ENCODE measurements around the gene IQSEC1.

The IQSEC1 gene

GRCh38 chr3:13039213-13039896 lies 33.9 kb downstream of the IQSEC1 start:
- H3K4me3 ChIP-seq (ENCODE audit: extremely low read depth, insufficient read depth, low read length, poor library complexity, severe bottlenecking): no peak overlapping the region
- H3K4me1 ChIP-seq (ENCODE audit: control insufficient read depth, insufficient read depth, low read length, poor library complexity, severe bottlenecking): peaks cover 20% of the 10 kb centered on the region
- no peaks in the 10 kb centered on the region for H3K36me3 ChIP-seq (ENCODE audit: control insufficient read depth, insufficient read depth, low read length)
- 73 to 75% methylated on average over 6 to 11 of the region's 14 CpGs for WGBS, 2 experiments (ENCODE audit: insufficient coverage in 2 of 2)
- no peak overlapping the region for H3K27ac ChIP-seq (ENCODE audit: low read depth, low read length, severe bottlenecking)
- no peaks in the 10 kb centered on the region for H3K9me3 ChIP-seq (ENCODE audit: control insufficient read depth, low read length)

DNA sequence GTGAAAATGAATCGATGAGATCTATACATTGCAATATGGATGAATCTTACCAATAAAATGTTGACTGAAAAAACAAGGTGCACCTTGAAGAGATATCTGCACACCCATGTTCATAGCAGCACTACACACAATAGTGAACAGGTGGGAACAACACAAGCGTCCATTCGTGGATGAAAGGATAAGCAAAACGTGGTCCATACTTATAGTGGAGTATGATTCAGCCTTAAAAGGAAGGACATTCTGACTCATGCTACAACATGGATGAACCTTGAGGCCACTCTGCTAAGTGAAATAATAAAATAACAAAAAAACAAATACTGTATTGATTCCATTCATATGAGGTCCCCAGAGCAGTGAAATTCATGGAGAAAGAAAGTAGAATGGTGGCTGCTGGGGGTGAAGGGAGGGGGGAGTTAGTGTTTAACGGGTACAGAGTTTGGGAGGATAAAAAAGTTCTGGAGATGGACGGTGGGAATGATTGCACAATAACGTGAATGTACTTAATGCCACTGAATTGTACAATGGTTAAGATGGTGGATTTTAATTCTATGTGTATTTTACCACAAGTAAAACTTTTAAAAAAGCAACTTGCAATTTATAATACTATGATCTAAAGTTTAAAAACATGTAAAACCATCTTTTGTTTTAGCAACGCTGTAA lies 35.6 kb downstream of the IQSEC1 start:
- H3K9me3 ChIP-seq (ENCODE audit: control insufficient read depth, low read length): no peaks in the 10 kb centered on the region
- no peaks in the 10 kb centered on the region for H3K36me3 ChIP-seq (ENCODE audit: control insufficient read depth, insufficient read depth, low read length)
- H3K27ac ChIP-seq (ENCODE audit: low read depth, low read length, severe bottlenecking): no peak overlapping the region
- WGBS, 2 experiments (ENCODE audit: insufficient coverage in 2 of 2): 94 to 100% methylated on average over 1 to 3 of the region's 8 CpGs
- H3K4me1 ChIP-seq (ENCODE audit: control insufficient read depth, insufficient read depth, low read length, poor library complexity, severe bottlenecking): peaks cover 14% of the 10 kb centered on the region
- H3K4me3 ChIP-seq (ENCODE audit: extremely low read depth, insufficient read depth, low read length, poor library complexity, severe bottlenecking): no peak overlapping the region

GRCh38 chr3:13034861-13035260 lies 38.4 kb downstream of the IQSEC1 start:
- no peaks in the 10 kb centered on the region for H3K4me1 ChIP-seq (ENCODE audit: control insufficient read depth, insufficient read depth, low read length, poor library complexity, severe bottlenecking)
- 84% methylated on average over 2 of the region's 5 CpGs; no CpG with 5 or more reads in 1 of the 2 experiments for WGBS, 2 experiments (ENCODE audit: insufficient coverage in 2 of 2)
- no peak overlapping the region for H3K4me3 ChIP-seq (ENCODE audit: extremely low read depth, insufficient read depth, low read length, poor library complexity, severe bottlenecking)
- no peak overlapping the region for H3K27ac ChIP-seq (ENCODE audit: low read depth, low read length, severe bottlenecking)
- no peaks in the 10 kb centered on the region for H3K36me3 ChIP-seq (ENCODE audit: control insufficient read depth, insufficient read depth, low read length)
- H3K9me3 ChIP-seq (ENCODE audit: control insufficient read depth, low read length): no peaks in the 10 kb centered on the region

GRCh38 chr3:13034109-13034800 lies 39.0 kb downstream of the IQSEC1 start:
- Histone ChIP-seq H3K4me1 (ENCODE audit: control insufficient read depth, insufficient read depth, low read length, poor library complexity, severe bottlenecking) (no peaks in the 10 kb centered on the region), H3K27ac (ENCODE audit: low read depth, low read length, severe bottlenecking) (no peak overlapping the region), H3K36me3 (ENCODE audit: control insufficient read depth, insufficient read depth, low read length) (no peaks in the 10 kb centered on the region), H3K4me3 (ENCODE audit: extremely low read depth, insufficient read depth, low read length, poor library complexity, severe bottlenecking) (no peak overlapping the region), H3K9me3 (ENCODE audit: control insufficient read depth, low read length) (no peaks in the 10 kb centered on the region)
- WGBS, 2 experiments (ENCODE audit: insufficient coverage in 2 of 2): 93 to 96% methylated on average over 18 to 20 of the region's 21 CpGs

DNA sequence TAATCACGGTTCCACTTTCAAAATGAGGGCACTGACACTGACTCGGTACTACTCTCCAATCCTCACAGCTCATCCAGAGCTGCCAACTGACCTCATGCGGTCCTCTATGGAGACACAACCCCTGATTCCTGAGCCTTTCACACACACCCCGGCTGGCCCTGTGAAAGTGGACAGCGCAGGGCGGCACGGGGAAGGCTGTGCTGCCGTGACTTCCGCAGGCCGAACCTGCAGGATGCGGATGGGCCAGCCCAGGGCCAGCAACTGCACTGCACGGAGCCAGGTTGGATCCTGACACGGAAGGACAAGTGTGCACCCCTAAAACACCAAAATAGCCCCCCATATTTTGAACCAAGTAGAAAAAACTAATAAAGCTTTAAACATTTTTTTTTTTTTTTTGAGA lies 41.0 kb downstream of the IQSEC1 start:
- no peaks in the 10 kb centered on the region for H3K4me1 ChIP-seq (ENCODE audit: control insufficient read depth, insufficient read depth, low read length, poor library complexity, severe bottlenecking)
- no peak overlapping the region for H3K27ac ChIP-seq (ENCODE audit: low read depth, low read length, severe bottlenecking)
- no peaks in the 10 kb centered on the region for H3K36me3 ChIP-seq (ENCODE audit: control insufficient read depth, insufficient read depth, low read length)
- WGBS, 2 experiments (ENCODE audit: insufficient coverage in 2 of 2): 86 to 89% methylated on average over 6 to 11 of the region's 13 CpGs
- H3K4me3 ChIP-seq (ENCODE audit: extremely low read depth, insufficient read depth, low read length, poor library complexity, severe bottlenecking): no peak overlapping the region
- H3K9me3 ChIP-seq (ENCODE audit: control insufficient read depth, low read length): no peaks in the 10 kb centered on the region

- H3K4me3 ChIP-seq (ENCODE audit: extremely low read depth, insufficient read depth, low read length, poor library complexity, severe bottlenecking): no peak overlapping the region
- no peaks in the 10 kb centered on the region for H3K4me1 ChIP-seq (ENCODE audit: control insufficient read depth, insufficient read depth, low read length, poor library complexity, severe bottlenecking)
- no peaks in the 10 kb centered on the region for H3K9me3 ChIP-seq (ENCODE audit: control insufficient read depth, low read length)
- no peaks in the 10 kb centered on the region for H3K36me3 ChIP-seq (ENCODE audit: control insufficient read depth, insufficient read depth, low read length)
- WGBS, 2 experiments (ENCODE audit: insufficient coverage in 2 of 2): 76 to 83% methylated on average over 6 to 7 of the region's 7 CpGs
- no peak overlapping the region for H3K27ac ChIP-seq (ENCODE audit: low read depth, low read length, severe bottlenecking)
Observed at GRCh38 chr3:13031621-13032020, 41.6 kb downstream of the IQSEC1 start.

DNA sequence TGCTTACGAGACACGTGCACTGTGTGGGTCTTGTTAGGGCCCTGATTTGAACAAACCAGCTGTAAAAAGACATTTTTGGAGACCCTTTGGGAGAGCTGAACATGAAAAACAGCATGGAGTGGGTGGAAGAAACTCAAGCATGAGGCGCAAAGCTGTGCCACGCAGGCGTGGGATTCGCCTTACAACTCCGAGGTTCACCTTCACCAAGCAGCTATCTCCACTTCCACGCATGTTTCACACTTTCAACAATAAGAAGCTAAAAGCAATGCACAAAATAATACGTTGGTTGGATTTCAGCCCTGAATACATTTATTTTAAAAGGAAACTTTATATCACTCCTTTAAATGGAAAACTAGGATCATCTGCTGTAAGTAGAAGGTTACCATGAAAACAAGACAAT lies 42.5 kb downstream of the IQSEC1 start:
- no peak overlapping the region for H3K27ac ChIP-seq (ENCODE audit: low read depth, low read length, severe bottlenecking)
- no peaks in the 10 kb centered on the region for H3K4me1 ChIP-seq (ENCODE audit: control insufficient read depth, insufficient read depth, low read length, poor library complexity, severe bottlenecking)
- no peaks in the 10 kb centered on the region for H3K36me3 ChIP-seq (ENCODE audit: control insufficient read depth, insufficient read depth, low read length)
- WGBS, 2 experiments (ENCODE audit: insufficient coverage in 2 of 2): 95 to 97% methylated on average over 2 to 4 of the region's 9 CpGs
- no peaks in the 10 kb centered on the region for H3K9me3 ChIP-seq (ENCODE audit: control insufficient read depth, low read length)
- H3K4me3 ChIP-seq (ENCODE audit: extremely low read depth, insufficient read depth, low read length, poor library complexity, severe bottlenecking): no peak overlapping the region

DNA sequence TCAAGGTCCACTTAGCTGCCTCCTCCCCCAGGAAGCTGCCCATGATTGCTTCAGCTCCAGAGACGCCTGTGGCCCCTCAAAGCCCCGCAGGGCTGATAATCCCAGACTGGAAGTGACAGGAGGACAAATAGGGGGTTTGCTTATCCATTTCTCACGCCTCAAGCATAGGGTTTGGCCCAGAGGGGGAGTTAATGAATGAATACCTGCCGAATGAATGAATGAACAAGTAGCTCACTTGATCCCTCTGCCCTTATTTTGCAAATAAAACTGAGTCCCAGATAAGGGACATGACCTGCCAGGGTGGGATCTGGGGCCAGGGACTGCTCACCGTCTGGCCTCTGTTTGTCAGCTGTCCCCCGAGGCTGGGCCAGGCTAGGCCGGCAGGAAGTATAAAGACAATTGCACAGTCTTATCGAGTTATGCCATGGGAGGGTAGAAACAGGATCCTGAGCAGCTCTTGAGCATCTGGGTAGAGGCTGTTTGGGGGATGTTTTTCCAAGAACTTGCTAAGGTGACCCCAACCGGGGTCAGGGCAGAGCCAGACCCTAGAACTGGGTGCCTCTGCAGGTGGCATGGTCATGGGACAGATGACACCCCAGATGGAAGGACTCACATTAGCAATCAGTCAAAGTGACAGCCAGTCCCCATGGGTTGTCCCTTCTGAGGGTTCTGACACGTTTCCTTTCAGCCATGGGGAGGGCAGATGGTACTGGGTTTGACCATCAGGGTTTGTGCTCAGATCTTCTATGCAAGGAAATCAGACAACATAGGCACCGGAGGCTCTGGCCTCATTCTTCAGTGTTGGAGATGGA lies 45.0 kb downstream of the IQSEC1 start:
- no peak overlapping the region for H3K27ac ChIP-seq (ENCODE audit: low read depth, low read length, severe bottlenecking)
- 92% methylated on average over 9 to 11 of the region's 11 CpGs for WGBS, 2 experiments (ENCODE audit: insufficient coverage in 2 of 2)
- peaks cover 9% of the 10 kb centered on the region for H3K4me1 ChIP-seq (ENCODE audit: control insufficient read depth, insufficient read depth, low read length, poor library complexity, severe bottlenecking)
- no peaks in the 10 kb centered on the region for H3K9me3 ChIP-seq (ENCODE audit: control insufficient read depth, low read length)
- no peak overlapping the region for H3K4me3 ChIP-seq (ENCODE audit: extremely low read depth, insufficient read depth, low read length, poor library complexity, severe bottlenecking)
- no peaks in the 10 kb centered on the region for H3K36me3 ChIP-seq (ENCODE audit: control insufficient read depth, insufficient read depth, low read length)

DNA sequence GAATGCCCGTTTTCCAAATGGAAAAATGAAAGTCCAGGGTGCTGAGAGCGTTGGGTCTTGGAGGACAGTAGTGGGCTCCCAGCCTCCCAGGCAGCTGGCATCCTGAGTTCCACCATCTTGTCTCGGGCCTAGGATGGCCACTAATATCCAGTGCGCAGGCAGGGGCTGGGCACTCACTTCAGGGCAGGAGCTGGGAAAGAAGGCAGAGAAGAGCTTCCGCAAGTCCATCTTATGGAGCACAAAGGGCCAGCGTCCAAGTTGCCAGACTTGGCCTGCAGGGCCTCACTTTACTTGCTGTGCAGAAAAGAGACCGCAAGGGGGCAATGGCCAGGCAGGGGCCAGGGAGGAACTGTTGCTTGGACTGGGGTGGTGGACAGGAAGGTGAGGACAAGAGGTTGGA lies 46.1 kb downstream of the IQSEC1 start:
- Histone ChIP-seq H3K9me3 (ENCODE audit: control insufficient read depth, low read length) (no peaks in the 10 kb centered on the region), H3K4me1 (ENCODE audit: control insufficient read depth, insufficient read depth, low read length, poor library complexity, severe bottlenecking) (peaks cover 17% of the 10 kb centered on the region), H3K36me3 (ENCODE audit: control insufficient read depth, insufficient read depth, low read length) (no peaks in the 10 kb centered on the region), H3K27ac (ENCODE audit: low read depth, low read length, severe bottlenecking) (no peak overlapping the region), H3K4me3 (ENCODE audit: extremely low read depth, insufficient read depth, low read length, poor library complexity, severe bottlenecking) (no peak overlapping the region)
- WGBS, 2 experiments (ENCODE audit: insufficient coverage in 2 of 2): 83 to 99% methylated on average over 6 to 7 of the region's 7 CpGs

DNA sequence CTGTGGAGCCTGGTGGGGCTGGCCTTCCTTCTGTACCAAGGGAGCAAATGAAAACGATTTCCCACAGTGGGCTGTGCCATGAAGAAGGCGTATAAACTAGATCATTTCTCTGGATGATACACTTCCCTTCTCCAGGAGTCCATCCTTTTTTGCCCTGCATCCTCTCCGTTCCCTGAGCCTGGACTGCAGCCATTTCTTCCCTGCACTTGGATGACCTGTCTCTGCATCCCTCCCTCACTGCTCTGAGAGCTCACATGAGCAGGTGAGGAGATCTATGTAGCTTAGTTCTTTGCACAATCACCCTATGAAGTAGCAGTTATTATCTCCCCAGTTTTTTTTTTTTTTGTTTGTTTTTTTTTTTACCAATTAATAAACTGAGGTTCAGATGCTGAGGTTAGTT lies 46.7 kb downstream of the IQSEC1 start:
- H3K4me3 ChIP-seq (ENCODE audit: extremely low read depth, insufficient read depth, low read length, poor library complexity, severe bottlenecking): no peak overlapping the region
- H3K27ac ChIP-seq (ENCODE audit: low read depth, low read length, severe bottlenecking): no peak overlapping the region
- 93 to 94% methylated on average over 3 of the region's 3 CpGs for WGBS, 2 experiments (ENCODE audit: insufficient coverage in 2 of 2)
- no peaks in the 10 kb centered on the region for H3K9me3 ChIP-seq (ENCODE audit: control insufficient read depth, low read length)
- H3K36me3 ChIP-seq (ENCODE audit: control insufficient read depth, insufficient read depth, low read length): no peaks in the 10 kb centered on the region
- peaks cover 23% of the 10 kb centered on the region for H3K4me1 ChIP-seq (ENCODE audit: control insufficient read depth, insufficient read depth, low read length, poor library complexity, severe bottlenecking)
